ENCODE measurements around the gene NEGR1.

The NEGR1 gene

DNA sequence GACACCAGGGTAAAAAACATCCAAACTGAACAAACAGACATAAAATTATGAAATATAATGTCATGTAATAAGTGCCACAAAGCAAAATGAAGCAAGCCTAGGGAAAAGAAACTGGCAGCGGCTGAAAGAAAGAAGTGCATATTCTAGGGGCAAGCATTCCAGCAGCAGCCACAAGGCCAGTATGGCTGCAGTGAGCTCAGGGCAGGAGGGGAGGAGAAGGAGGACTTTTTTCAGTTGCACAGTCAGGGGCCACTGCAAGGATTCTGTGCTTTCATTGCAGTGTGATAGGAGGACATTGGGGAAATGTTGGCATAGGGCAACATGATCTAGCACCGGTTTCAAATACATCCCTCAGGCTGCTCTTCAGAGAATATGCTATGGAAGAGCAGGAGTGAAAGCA is 263.8 kb downstream of the NEGR1 start:
- H3K27ac ChIP-seq (ENCODE audit: low read depth, low read length), result no peak overlapping the region
- H3K36me3 ChIP-seq (ENCODE audit: control insufficient read depth in 5 of 5, insufficient read depth in 5 of 5, low read length in 5 of 5), result no peaks in the 10 kb centered on the region
- no peak overlapping the region for H3K4me3 ChIP-seq (ENCODE audit: low read depth in 1 of 5, low read length in 5 of 5)
- no peaks in the 10 kb centered on the region for H3K27me3 ChIP-seq (ENCODE audit: control insufficient read depth in 5 of 5, insufficient read depth in 4 of 5, low read length in 5 of 5)
- H3K9ac ChIP-seq (ENCODE audit: low read length in 5 of 5), result no peak overlapping the region
- no peaks in the 10 kb centered on the region for H3K9me3 ChIP-seq (ENCODE audit: control insufficient read depth in 5 of 5, low read length in 5 of 5)
- H3K4me1 ChIP-seq (ENCODE audit: control insufficient read depth in 5 of 5, insufficient read depth in 5 of 5, low read length in 5 of 5), result no peaks in the 10 kb centered on the region

DNA sequence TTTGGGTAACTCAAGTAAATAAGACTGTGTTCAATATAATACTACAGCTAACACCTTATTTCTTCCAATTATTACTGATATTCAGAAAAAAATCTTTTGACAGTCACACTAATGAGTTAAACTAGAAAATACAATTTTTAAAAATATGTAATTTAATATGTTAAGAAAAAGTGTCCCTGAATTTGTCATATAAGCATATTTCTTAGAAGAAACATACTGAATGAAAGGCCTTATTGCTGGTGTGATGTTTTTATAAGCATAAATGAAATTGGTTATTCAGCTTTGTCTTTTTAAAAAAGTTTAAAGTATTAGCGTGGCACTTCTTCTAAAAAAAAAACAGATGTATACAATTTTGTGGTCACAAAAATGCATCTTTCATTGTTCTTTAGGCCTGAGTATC is 267.3 kb downstream of the NEGR1 start:
- Histone ChIP-seq H3K4me1 (ENCODE audit: control insufficient read depth in 5 of 5, insufficient read depth in 5 of 5, low read length in 5 of 5) (no peaks in the 10 kb centered on the region), H3K4me3 (ENCODE audit: low read depth in 1 of 5, low read length in 5 of 5) (no peak overlapping the region), H3K27me3 (ENCODE audit: control insufficient read depth in 5 of 5, insufficient read depth in 4 of 5, low read length in 5 of 5) (no peaks in the 10 kb centered on the region), H3K27ac (ENCODE audit: low read depth, low read length) (no peak overlapping the region), H3K9ac (ENCODE audit: low read length in 5 of 5) (no peak overlapping the region), H3K36me3 (ENCODE audit: control insufficient read depth in 5 of 5, insufficient read depth in 5 of 5, low read length in 5 of 5) (no peaks in the 10 kb centered on the region), H3K9me3 (ENCODE audit: control insufficient read depth in 5 of 5, low read length in 5 of 5) (no peaks in the 10 kb centered on the region)

DNA sequence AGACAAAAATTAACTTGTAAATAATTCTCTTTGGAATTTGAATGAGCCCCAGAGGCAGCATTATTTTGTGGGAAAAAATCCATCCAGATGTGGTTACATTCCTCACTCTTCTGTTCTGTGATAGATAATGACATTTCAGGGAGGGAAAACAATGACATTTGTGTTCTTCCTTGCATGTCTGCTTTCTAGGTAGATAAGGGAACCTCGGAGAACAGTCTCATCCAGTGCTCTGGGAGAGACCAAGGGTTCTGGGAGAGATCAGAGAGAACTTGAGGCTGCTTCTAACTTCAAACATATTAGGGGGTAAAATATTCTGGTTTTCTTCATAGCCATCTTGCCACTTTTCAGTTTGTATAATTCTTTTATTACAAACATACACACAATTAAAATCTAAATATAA is 269.2 kb downstream of the NEGR1 start:
- H3K27me3 ChIP-seq (ENCODE audit: control insufficient read depth in 5 of 5, insufficient read depth in 4 of 5, low read length in 5 of 5), result no peaks in the 10 kb centered on the region
- H3K36me3 ChIP-seq (ENCODE audit: control insufficient read depth in 5 of 5, insufficient read depth in 5 of 5, low read length in 5 of 5), result no peaks in the 10 kb centered on the region
- H3K9me3 ChIP-seq (ENCODE audit: control insufficient read depth in 5 of 5, low read length in 5 of 5), result no peaks in the 10 kb centered on the region
- no peaks in the 10 kb centered on the region for H3K4me1 ChIP-seq (ENCODE audit: control insufficient read depth in 5 of 5, insufficient read depth in 5 of 5, low read length in 5 of 5)
- H3K4me3 ChIP-seq (ENCODE audit: low read depth in 1 of 5, low read length in 5 of 5), result no peak overlapping the region
- no peak overlapping the region for H3K9ac ChIP-seq (ENCODE audit: low read length in 5 of 5)
- H3K27ac ChIP-seq (ENCODE audit: low read depth, low read length), result no peak overlapping the region

DNA sequence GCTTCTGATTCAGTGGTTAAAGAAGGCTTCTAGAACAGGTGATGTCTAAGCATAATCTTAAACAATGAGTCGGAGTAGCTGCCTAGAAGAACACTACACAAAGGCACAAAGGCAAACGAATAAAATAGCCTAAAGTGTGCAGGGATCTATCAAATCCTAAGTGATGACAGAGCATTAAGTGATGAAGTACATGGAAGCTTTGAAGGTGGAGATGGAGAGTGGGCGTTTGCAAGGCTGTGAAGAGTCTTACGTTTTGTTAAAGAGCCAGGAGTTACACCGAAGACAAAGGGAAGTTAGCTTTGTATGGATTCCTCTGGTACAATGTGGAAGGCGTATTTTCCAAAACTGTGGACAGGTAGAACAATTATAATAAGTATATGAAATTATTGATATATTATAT is 270.6 kb downstream of the NEGR1 start:
- Histone ChIP-seq H3K4me3 (ENCODE audit: low read depth in 1 of 5, low read length in 5 of 5) (no peak overlapping the region), H3K9ac (ENCODE audit: low read length in 5 of 5) (no peak overlapping the region), H3K4me1 (ENCODE audit: control insufficient read depth in 5 of 5, insufficient read depth in 5 of 5, low read length in 5 of 5) (no peaks in the 10 kb centered on the region), H3K27ac (ENCODE audit: low read depth, low read length) (no peak overlapping the region), H3K9me3 (ENCODE audit: control insufficient read depth in 5 of 5, low read length in 5 of 5) (no peaks in the 10 kb centered on the region), H3K36me3 (ENCODE audit: control insufficient read depth in 5 of 5, insufficient read depth in 5 of 5, low read length in 5 of 5) (no peaks in the 10 kb centered on the region), H3K27me3 (ENCODE audit: control insufficient read depth in 5 of 5, insufficient read depth in 4 of 5, low read length in 5 of 5) (no peaks in the 10 kb centered on the region)

DNA sequence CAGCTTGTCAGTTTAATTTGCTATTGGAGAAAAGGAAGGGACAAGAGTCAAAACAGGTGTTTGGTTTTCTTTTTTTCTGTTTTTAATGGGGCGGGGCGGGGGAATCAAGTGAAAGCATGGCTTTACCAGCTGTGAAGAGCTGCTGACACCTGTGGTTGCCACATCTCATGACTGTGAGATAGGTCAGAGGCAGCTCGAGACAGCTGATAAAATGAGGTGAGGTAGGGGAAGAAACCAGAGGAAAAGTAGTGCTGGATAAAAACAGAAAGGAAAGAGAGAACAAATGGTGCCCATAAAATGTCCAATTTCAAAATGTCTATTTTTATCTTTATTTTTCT is 272.3 kb downstream of the NEGR1 start:
- no peaks in the 10 kb centered on the region for H3K27me3 ChIP-seq (ENCODE audit: control insufficient read depth in 5 of 5, insufficient read depth in 4 of 5, low read length in 5 of 5)
- no peak overlapping the region for H3K9ac ChIP-seq (ENCODE audit: low read length in 5 of 5)
- no peaks in the 10 kb centered on the region for H3K9me3 ChIP-seq (ENCODE audit: control insufficient read depth in 5 of 5, low read length in 5 of 5)
- H3K4me3 ChIP-seq (ENCODE audit: low read depth in 1 of 5, low read length in 5 of 5), result no peak overlapping the region
- no peak overlapping the region for H3K27ac ChIP-seq (ENCODE audit: low read depth, low read length)
- no peaks in the 10 kb centered on the region for H3K4me1 ChIP-seq (ENCODE audit: control insufficient read depth in 5 of 5, insufficient read depth in 5 of 5, low read length in 5 of 5)
- no peaks in the 10 kb centered on the region for H3K36me3 ChIP-seq (ENCODE audit: control insufficient read depth in 5 of 5, insufficient read depth in 5 of 5, low read length in 5 of 5)

DNA sequence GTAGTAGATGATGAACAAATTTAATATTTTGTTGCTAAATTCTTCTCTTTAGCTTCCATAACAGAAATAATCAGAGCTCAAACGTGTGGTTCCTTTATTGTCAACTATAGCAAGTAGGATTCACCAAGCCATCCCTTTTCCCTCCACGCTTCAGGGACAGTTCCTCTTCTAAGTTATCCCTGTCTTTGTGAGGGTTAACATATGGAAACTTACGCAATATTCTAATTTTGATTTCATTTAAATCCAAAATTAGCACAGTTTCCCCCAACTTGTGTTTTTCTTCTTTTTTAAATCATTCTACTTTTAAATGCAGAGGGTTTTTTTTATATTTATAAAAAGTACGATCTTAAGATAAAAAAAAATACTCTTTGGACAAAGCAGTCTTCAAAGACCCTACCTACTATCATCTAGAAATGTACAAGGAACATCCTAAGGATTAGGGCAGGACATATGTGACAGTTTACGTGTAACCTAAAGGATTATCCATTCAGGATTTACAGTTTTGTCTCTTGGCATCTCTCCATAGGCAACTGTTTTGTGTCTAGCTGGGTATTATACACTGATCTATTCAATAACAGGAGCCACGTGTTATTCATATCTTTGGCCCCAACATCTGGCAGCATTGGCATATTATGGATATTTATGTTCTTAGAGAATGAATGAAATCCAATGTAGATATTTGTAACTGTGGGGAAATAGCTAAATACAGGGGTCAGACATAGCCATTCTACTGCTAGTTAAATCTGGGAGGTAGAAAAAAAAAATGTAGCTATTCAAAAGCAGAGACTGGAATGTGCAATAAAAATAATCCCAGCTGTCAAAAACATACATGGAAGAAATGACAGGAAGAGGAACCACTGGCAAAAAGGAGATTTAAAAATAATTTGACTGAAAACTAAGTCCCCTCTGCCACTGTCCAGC is 272.9 kb downstream of the NEGR1 start:
- no peaks in the 10 kb centered on the region for H3K4me1 ChIP-seq (ENCODE audit: control insufficient read depth in 5 of 5, insufficient read depth in 5 of 5, low read length in 5 of 5)
- H3K27me3 ChIP-seq (ENCODE audit: control insufficient read depth in 5 of 5, insufficient read depth in 4 of 5, low read length in 5 of 5), result no peaks in the 10 kb centered on the region
- H3K4me3 ChIP-seq (ENCODE audit: low read depth in 1 of 5, low read length in 5 of 5), result no peak overlapping the region
- no peak overlapping the region for H3K9ac ChIP-seq (ENCODE audit: low read length in 5 of 5)
- H3K27ac ChIP-seq (ENCODE audit: low read depth, low read length), result no peak overlapping the region
- no peaks in the 10 kb centered on the region for H3K9me3 ChIP-seq (ENCODE audit: control insufficient read depth in 5 of 5, low read length in 5 of 5)
- no peaks in the 10 kb centered on the region for H3K36me3 ChIP-seq (ENCODE audit: control insufficient read depth in 5 of 5, insufficient read depth in 5 of 5, low read length in 5 of 5)

DNA sequence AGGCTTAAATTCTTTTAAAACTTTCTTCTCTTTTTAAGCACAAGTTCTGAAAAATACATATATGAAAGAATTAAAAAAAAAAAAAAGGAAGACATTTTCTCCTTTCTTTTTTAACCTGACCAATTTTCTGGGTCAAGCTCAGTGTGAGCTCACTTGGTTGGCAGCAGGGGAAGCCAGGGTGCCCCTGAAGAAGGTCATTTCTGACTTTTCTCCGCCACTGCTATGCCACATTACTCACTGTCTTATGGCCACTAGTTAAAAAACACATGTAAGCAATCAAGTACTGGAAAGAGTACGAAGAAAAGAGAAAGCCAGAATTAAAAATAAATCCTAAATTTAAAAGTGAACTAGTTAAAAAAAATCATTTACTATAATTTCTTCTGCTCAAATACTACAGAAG is 275.0 kb downstream of the NEGR1 start:
- H3K4me3 ChIP-seq (ENCODE audit: low read depth in 1 of 5, low read length in 5 of 5), result no peak overlapping the region
- no peaks in the 10 kb centered on the region for H3K27me3 ChIP-seq (ENCODE audit: control insufficient read depth in 5 of 5, insufficient read depth in 4 of 5, low read length in 5 of 5)
- no peaks in the 10 kb centered on the region for H3K36me3 ChIP-seq (ENCODE audit: control insufficient read depth in 5 of 5, insufficient read depth in 5 of 5, low read length in 5 of 5)
- no peak overlapping the region for H3K9ac ChIP-seq (ENCODE audit: low read length in 5 of 5)
- H3K27ac ChIP-seq (ENCODE audit: low read depth, low read length), result no peak overlapping the region
- no peaks in the 10 kb centered on the region for H3K4me1 ChIP-seq (ENCODE audit: control insufficient read depth in 5 of 5, insufficient read depth in 5 of 5, low read length in 5 of 5)
- H3K9me3 ChIP-seq (ENCODE audit: control insufficient read depth in 5 of 5, low read length in 5 of 5), result no peaks in the 10 kb centered on the region

DNA sequence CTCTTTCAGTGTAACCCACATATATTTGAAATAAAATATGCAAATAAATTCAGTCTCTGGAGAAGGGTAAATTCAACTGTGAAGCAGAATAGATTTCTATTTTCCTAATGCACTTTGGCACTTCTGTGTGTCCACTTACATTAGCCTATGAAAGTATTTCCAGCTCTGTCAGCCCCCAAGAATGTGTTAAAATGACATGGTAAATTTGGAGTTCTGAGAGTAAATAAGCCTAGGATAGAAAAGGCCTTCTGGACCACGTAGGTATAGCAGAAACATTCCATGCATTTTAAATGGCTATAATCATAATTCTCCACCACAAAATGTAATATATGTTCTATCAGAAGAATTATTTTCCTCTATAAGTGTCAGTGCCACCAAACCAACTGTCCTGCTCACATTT is 276.2 kb downstream of the NEGR1 start:
- no peaks in the 10 kb centered on the region for H3K4me1 ChIP-seq (ENCODE audit: control insufficient read depth in 5 of 5, insufficient read depth in 5 of 5, low read length in 5 of 5)
- no peak overlapping the region for H3K27ac ChIP-seq (ENCODE audit: low read depth, low read length)
- no peaks in the 10 kb centered on the region for H3K27me3 ChIP-seq (ENCODE audit: control insufficient read depth in 5 of 5, insufficient read depth in 4 of 5, low read length in 5 of 5)
- H3K4me3 ChIP-seq (ENCODE audit: low read depth in 1 of 5, low read length in 5 of 5), result no peak overlapping the region
- no peaks in the 10 kb centered on the region for H3K36me3 ChIP-seq (ENCODE audit: control insufficient read depth in 5 of 5, insufficient read depth in 5 of 5, low read length in 5 of 5)
- no peaks in the 10 kb centered on the region for H3K9me3 ChIP-seq (ENCODE audit: control insufficient read depth in 5 of 5, low read length in 5 of 5)
- H3K9ac ChIP-seq (ENCODE audit: low read length in 5 of 5), result no peak overlapping the region

DNA sequence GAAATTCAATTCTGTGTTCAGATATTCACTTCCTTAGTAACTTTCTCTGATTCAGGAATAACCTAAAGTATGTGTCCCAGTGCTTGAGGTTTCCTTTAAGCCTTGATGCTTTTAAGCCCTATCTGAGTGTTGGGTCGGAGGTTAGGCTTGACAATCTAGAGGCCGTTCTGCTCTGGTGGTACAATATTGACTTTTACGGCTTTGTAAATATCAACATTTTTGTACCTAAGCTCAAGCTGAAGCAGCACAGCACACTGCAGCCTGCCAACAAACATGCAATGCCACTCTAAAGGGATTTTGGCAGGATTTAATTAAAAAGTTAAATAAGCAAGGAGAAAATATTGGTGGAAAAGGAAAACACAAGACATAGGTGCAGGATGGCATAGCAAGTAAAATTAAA is 279.2 kb downstream of the NEGR1 start:
- Histone ChIP-seq H3K9ac (ENCODE audit: low read length in 5 of 5) (no peak overlapping the region), H3K4me1 (ENCODE audit: control insufficient read depth in 5 of 5, insufficient read depth in 5 of 5, low read length in 5 of 5) (no peaks in the 10 kb centered on the region), H3K27me3 (ENCODE audit: control insufficient read depth in 5 of 5, insufficient read depth in 4 of 5, low read length in 5 of 5) (no peaks in the 10 kb centered on the region), H3K4me3 (ENCODE audit: low read depth in 1 of 5, low read length in 5 of 5) (no peak overlapping the region), H3K9me3 (ENCODE audit: control insufficient read depth in 5 of 5, low read length in 5 of 5) (no peaks in the 10 kb centered on the region), H3K36me3 (ENCODE audit: control insufficient read depth in 5 of 5, insufficient read depth in 5 of 5, low read length in 5 of 5) (no peaks in the 10 kb centered on the region), H3K27ac (ENCODE audit: low read depth, low read length) (no peak overlapping the region)

DNA sequence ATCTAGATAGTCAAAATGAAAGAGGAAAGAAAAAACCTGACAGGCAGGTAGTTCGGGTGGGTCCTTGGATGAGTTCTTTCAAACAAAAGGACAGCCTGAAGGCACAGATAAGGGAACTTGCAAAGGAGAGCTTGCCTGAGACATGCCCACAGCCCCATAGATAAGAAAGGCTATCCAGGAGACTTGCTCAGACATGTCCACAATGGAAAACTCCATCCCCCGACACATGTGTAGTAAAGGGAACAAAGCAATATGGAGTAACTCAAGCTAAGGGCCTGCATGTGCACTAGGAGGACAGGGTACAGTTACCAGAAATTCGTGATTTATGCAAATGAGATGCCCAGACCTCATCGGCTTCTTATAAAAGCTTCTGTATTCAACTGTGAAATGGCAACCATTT is 281.5 kb downstream of the NEGR1 start:
- H3K4me3 ChIP-seq (ENCODE audit: low read depth in 1 of 5, low read length in 5 of 5), result no peak overlapping the region
- no peaks in the 10 kb centered on the region for H3K27me3 ChIP-seq (ENCODE audit: control insufficient read depth in 5 of 5, insufficient read depth in 4 of 5, low read length in 5 of 5)
- no peaks in the 10 kb centered on the region for H3K4me1 ChIP-seq (ENCODE audit: control insufficient read depth in 5 of 5, insufficient read depth in 5 of 5, low read length in 5 of 5)
- H3K36me3 ChIP-seq (ENCODE audit: control insufficient read depth in 5 of 5, insufficient read depth in 5 of 5, low read length in 5 of 5), result no peaks in the 10 kb centered on the region
- H3K9me3 ChIP-seq (ENCODE audit: control insufficient read depth in 5 of 5, low read length in 5 of 5), result no peaks in the 10 kb centered on the region
- H3K9ac ChIP-seq (ENCODE audit: low read length in 5 of 5), result no peak overlapping the region
- H3K27ac ChIP-seq (ENCODE audit: low read depth, low read length), result no peak overlapping the region
